Activated naive CD4-positive, alpha-beta T cell treated with Interleukin-2 at 50 U/mL for 16 hours (primary cell): Measurements from ENCODE around the gene TTC39C.

Experiments
- DNase-seq: peaks from one replicate; pipeline ENCODE4 v3.0.0-alpha.2; 2020

TTC39C gene

DNA sequence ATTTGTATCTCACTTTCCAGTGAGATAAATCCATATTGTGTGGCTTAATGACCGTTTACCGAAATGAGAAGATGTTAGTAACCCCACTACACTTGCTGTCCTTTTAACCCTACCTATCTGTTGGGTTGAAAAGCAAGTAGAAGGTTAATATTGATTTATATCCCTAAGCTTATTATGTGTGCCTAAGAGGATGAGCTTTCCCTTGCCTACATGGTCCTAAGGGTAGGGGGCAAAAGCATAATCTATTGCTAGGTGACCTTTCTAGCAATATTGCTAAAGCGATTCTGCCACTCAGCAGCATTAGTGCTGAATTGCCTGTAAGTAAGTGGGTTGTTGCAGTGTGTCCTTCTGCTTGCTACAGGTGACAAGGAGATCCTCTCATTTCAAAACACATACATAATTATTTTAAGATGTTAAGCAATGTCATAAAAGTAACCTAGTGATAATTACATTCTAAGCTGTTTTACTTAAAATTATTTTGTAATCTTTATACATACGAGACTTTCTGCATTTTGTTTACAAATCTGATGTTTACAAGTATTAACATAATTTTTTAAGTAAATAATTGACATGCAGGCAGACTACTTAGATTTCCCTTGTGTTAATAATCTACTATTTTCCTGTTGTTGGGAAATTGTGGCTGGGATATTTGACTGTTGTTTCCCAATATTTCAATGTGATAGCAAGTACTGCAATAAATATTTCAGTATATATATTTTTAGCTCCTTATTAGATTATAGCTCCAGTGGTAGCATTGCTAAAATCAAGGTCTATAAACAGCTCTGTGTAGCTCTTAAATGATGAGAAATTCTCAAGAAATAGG is 75.2 kb downstream of the TTC39C start:
- DNase-seq: no peak

DNA sequence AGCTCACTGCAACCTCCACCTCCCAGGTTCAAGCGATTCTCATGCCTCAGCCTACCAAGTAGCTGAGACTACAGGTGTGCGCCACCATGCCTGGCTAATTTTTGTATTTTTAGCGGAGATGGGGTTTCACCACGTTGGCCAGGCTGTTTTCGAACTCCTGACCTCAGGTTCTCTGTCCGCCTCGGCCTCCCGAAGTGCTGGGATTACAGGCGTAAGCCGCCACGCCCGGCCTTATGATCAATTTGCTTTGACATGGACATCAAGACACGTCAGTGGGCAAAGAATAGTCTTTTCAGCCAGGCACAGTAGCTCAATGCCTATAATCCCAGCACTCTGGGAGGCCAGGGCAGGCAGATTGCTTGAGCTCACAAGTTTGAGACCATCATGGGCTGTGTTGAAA is 76.3 kb downstream of the TTC39C start:
- no peak for DNase-seq

DNA sequence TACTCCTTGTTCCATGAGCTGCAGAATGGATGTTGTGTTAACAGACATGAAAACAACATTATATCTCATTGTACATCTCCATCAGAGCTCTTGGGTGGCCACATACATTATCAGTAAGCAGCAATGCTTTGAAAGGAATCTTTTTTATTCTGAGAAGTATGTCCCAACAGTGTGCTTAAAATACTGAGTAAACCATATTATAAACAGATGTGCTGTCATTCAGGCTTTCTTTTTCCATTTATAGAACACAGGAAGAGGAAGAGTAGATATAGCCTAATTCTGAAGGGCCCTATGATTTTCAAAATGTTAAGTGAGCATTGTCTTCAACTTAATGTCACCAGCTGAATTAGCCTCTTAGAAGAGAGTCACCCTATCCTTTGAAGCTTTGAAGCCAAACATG is 80.0 kb downstream of the TTC39C start:
- DNase-seq: no peak

GRCh38 chr18:24095976-24096375 is 81.4 kb downstream of the TTC39C start:
- no peak for DNase-seq

- no peak for DNase-seq
Observed at GRCh38 chr18:24103320-24104021, 88.9 kb downstream of the TTC39C start.

DNA sequence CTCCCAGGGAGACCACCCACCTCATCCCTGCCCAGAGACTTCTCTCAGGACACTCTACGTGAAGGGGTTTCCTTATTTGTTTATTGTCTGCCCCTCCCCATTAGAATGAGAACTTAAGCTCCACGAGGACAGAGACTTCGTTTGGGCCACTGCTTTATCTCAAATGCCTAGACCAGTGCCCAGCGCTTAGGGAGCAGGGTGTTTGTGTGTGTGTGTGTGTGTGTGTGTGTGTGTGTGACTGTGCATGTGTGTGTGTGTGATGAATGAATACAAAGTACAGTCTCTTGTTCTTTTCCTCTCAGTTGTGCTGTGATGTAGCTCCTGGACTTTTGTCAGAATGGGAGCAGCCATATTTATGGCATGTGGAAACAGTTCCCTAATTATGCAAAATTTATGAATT is 89.9 kb downstream of the TTC39C start:
- DNase-seq: no peak

GRCh38 chr18:24108641-24109040 is 94.1 kb downstream of the TTC39C start:
- no peak for DNase-seq

- no peak for DNase-seq
Observed at GRCh38 chr18:24111936-24112335, 97.4 kb downstream of the TTC39C start.

DNA sequence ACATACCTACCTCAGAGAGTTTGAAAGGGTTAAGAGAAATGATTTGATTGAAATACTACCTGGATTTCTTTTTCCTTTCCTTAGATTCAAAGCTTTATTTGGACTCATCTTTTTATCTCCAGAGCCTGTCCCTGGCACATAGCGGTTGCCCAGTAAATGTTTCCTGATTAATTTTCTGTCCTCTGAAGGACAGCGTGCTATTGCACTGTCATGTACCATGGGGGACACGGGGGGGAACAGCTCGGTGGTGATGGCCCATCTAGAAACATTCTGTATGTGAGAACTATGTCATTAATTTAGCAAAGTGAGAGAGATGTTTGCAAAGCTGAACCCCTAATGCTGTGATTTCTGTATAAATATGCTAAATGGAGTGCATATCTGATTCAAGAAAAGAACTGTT is 97.9 kb downstream of the TTC39C start:
- DNase-seq: no peak

GRCh38 chr18:24112874-24113615 is 98.5 kb downstream of the TTC39C start:
- no peak for DNase-seq

- no peak for DNase-seq
Observed at GRCh38 chr18:24114924-24115549, 100.5 kb downstream of the TTC39C start.

- no peak for DNase-seq
Observed at GRCh38 chr18:24115628-24116027, 101.1 kb downstream of the TTC39C start.

- DNase-seq: peak; percentile 79
Observed at GRCh38 chr18:24118750-24119577, 104.4 kb downstream of the TTC39C start.

DNA sequence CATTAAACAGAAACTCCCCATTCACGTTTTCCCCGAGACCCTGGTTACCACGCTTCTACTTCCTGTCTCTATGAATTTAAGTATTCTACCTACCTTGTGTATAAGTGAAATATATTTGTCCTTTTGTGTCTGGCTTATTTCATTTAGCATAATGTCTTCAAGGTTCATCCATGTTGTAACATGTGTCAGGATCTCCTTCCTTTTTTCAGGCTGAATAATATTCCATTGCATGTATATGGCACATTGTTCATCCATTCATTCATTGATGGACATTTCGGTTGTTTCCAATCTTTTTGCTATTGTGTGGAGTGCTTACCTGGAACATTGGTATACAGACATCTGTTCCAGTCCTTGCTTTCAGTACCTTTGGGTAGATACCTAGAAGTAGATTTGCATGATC is 106.1 kb downstream of the TTC39C start:
- no peak for DNase-seq

- DNase-seq: no peak
Observed at GRCh38 chr18:24121625-24122024, 107.1 kb downstream of the TTC39C start.

DNA sequence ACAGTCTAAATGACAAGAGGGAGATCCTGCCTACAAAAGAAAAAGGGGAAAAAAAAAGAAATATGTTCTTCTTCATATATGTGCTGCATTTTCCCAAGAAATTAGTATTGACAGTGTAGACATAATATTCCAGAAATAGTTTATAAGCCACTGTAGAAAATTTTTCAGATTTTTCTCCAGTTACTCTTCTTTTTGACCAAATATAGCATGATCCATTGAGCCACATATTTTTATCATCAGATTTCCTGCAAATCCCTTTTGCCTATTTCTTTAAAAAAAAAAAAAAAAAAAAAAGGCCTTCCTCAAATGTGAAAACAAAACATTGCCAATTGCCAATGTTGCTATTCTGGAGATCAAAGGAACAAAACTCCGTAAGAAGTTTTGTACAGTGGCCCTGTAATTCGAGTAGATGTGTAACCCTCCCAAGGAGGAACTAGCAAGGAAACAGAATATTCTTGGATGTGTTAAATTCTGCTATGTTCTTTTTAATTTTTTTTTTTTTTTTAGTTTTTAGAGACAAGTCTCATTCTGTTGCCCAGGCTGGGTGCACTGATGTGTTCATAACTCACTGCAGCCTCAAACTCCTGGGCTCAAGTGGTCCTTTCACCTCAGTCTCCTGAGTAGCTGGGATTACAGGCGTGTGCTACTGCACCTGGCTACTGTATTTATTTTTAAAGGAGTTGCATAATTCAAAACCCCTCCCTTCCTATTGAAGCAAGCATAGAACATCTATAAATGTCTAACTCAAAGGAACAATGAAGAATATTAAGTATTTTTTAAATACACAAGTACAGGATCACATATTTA is 111.8 kb downstream of the TTC39C start:
- DNase-seq: no peak

DNA sequence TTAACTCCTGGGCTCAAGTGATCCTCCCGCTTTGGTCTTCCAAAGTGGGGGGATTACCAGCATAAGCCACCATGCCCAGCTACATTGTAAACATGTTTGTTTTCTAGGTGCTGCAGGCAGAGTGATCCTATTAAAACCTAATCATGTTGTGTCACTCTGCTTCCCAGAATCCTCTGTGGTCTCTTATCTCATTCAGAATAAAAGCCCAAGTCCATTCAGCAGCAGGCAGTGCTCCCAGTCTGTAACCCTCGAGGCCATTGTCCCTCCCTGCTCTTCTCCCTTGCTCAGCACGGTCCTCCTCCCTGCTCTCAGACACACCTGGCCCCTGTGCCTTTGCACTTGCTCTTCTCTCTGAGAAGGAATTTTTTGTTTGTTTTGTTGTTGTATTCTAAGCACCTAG is 113.2 kb downstream of the TTC39C start:
- DNase-seq: no peak

GRCh38 chr18:24128700-24129099 is 114.1 kb downstream of the TTC39C start:
- no peak for DNase-seq

DNA sequence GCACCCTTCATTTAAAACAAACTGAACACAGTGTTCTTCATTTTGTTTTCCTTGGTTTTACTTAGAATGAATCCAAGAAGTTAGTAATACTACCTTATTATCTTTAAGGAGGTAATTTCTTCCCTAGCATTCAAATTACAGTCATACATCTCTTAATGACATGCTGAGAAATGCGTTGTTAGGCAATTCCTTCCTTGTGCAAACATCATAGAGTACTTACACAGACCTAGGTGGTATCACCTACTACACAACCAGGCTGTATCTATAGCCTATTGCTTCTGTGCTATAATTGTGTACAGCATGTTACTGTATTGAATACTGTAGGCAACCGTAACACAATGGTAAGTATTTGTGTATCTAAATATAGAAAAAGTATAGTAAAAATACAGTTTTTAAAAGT is 115.9 kb downstream of the TTC39C start:
- no peak for DNase-seq

GRCh38 chr18:24136967-24137373 is 122.4 kb downstream of the TTC39C start:
- DNase-seq: no peak

GRCh38 chr18:24138409-24138788 is 123.8 kb downstream of the TTC39C start:
- DNase-seq: no peak
